HL-60 (cell line): ENCODE measurements around the gene CROT.

ENCODE experiments used
- CTCF ChIP-seq: IDR thresholded peaks from one replicate; pipeline ENCODE4 v1.5.1; 2011; ENCODE audit warnings: low read length, control low read depth, inconsistent platforms; ENCODE audit not compliant: insufficient read depth
- GABPA ChIP-seq: IDR thresholded peaks from 2 replicates; pipeline ENCODE4 v1.6.1; 2012; ENCODE audit warnings: low read depth
- POLR2AphosphoS5 ChIP-seq: IDR thresholded peaks from 2 replicates; pipeline ENCODE4 v1.6.1; 2012; ENCODE audit warnings: low read depth
- REST ChIP-seq: IDR thresholded peaks from 2 replicates; pipeline ENCODE4 v1.6.1; 2012; ENCODE audit warnings: low read depth; ENCODE audit not compliant: insufficient replicate concordance

GRCh38 chr7:87369216-87369615 lies 23.8 kb downstream of the CROT start:
- no peak for TF ChIP-seq CTCF
- TF ChIP-seq REST: no peak
- TF ChIP-seq POLR2AphosphoS5: no peak
- no peak for TF ChIP-seq GABPA
